ENCODE results near the gene POLR2E. TPM values are rescaled to one million over a fixed set of nuclear protein-coding genes. Genes with fewer than 3 reads are reported as not detected.
"Not testable (repeated sequence)": the region's sequence is repeated elsewhere in the genome, so short reads cannot be mapped to it uniquely, and the experiment has no call there.

The POLR2E gene
- total RNA-seq (2014; rRNA removed; shearing (Covaris generic)), result 128 and 158 TPM in 2 replicates

GRCh38 chr19:1094978-1095701 is at the start of gene POLR2E:
Gene POLR2E (minus strand): TSS chr19:1095375. CDS start chr19:1095315, 60 bp downstream.
- DNase-seq (ENCODE audit: low read depth), result peak; percentile 97

- DNase-seq (ENCODE audit: low read depth), result no peak
Measured at GRCh38 chr19:1144741-1145140, 49.6 kb upstream of the POLR2E start.

- DNase-seq (ENCODE audit: low read depth), result no peak
Measured at GRCh38 chr19:1143828-1144399, 48.7 kb upstream of the POLR2E start.

- no peak for DNase-seq (ENCODE audit: low read depth)
Measured at GRCh38 chr19:1141944-1142343, 46.8 kb upstream of the POLR2E start.

- no peak for DNase-seq (ENCODE audit: low read depth)
Measured at GRCh38 chr19:1140272-1141027, 45.3 kb upstream of the POLR2E start.

GRCh38 chr19:1139126-1139525 is 44.0 kb upstream of the POLR2E start:
- no peak for DNase-seq (ENCODE audit: low read depth)

GRCh38 chr19:1138121-1138520 is 42.9 kb upstream of the POLR2E start:
- DNase-seq (ENCODE audit: low read depth), result no peak

GRCh38 chr19:1136621-1137317 is 41.6 kb upstream of the POLR2E start:
- no peak for DNase-seq (ENCODE audit: low read depth)

- DNase-seq (ENCODE audit: low read depth), result no peak
Measured at GRCh38 chr19:1136201-1136600, 41.0 kb upstream of the POLR2E start.

- DNase-seq (ENCODE audit: low read depth), result no peak
Measured at GRCh38 chr19:1135454-1135853, 40.3 kb upstream of the POLR2E start.

- DNase-seq (ENCODE audit: low read depth), result no peak
Measured at GRCh38 chr19:1134431-1134830, 39.3 kb upstream of the POLR2E start.

GRCh38 chr19:1133471-1133929 is 38.3 kb upstream of the POLR2E start:
- no peak for DNase-seq (ENCODE audit: low read depth)

GRCh38 chr19:1132552-1133383 is 37.6 kb upstream of the POLR2E start:
- DNase-seq (ENCODE audit: low read depth), result no peak

- DNase-seq (ENCODE audit: low read depth), result no peak
Measured at GRCh38 chr19:1131718-1132551, 36.8 kb upstream of the POLR2E start.

- DNase-seq (ENCODE audit: low read depth), result no peak
Measured at GRCh38 chr19:1130771-1131717, 35.9 kb upstream of the POLR2E start.

GRCh38 chr19:1129535-1129934 is 34.4 kb upstream of the POLR2E start:
- DNase-seq (ENCODE audit: low read depth), result no peak

GRCh38 chr19:1129084-1129483 is 33.9 kb upstream of the POLR2E start:
- DNase-seq (ENCODE audit: low read depth), result not testable (repeated sequence)

- DNase-seq (ENCODE audit: low read depth), result no peak
Measured at GRCh38 chr19:1128106-1128505, 32.9 kb upstream of the POLR2E start.

All from RPMI7951 (cell line).